SU-DHL-6 (cell line): Measurements from ENCODE around the gene ENOX1.

Experiments used
- H2AFZ ChIP-seq: fragments of 200-600 bp; sonication (generic); 2 replicates; pipeline ENCODE4 v1.6.1; 2014; ENCODE audit warnings: low read depth, mild to moderate bottlenecking, moderate library complexity, mixed read lengths, antibody characterized with exemption, low read length; ENCODE audit not compliant: severe bottlenecking
- H3F3A ChIP-seq: fragments of 200-600 bp; shearing (Covaris generic); 2 replicates; pipeline ENCODE4 v1.6.0; 2016; ENCODE audit warnings: antibody characterized with exemption, mild to moderate bottlenecking; ENCODE audit not compliant: insufficient read depth
- H3K27ac ChIP-seq: fragments of 200-600 bp; sonication (generic); 2 replicates; pipeline ENCODE4 v1.5.1; 2016; ENCODE audit warnings: low read depth, mild to moderate bottlenecking, low read length, moderate library complexity, mixed read lengths
- H3K27me3 ChIP-seq: fragments of 200-600 bp; sonication (generic), shearing (Covaris generic); 2 replicates; pipeline ENCODE4 v1.6.0; 2014; ENCODE audit warnings: mild to moderate bottlenecking, low read length
- H3K36me3 ChIP-seq: fragments of 200-600 bp; sonication (generic); 2 replicates; pipeline ENCODE4 v1.6.1; 2014; ENCODE audit warnings: mild to moderate bottlenecking, low read length, mixed read lengths
- H3K4me2 ChIP-seq: fragments of 300-600, 200-600 bp; shearing (Covaris generic), sonication (generic); 2 replicates; pipeline ENCODE4 v1.6.0; 2014; ENCODE audit warnings: low read length, low read depth, mild to moderate bottlenecking; ENCODE audit not compliant: poor library complexity, severe bottlenecking
- H3K4me3 ChIP-seq: fragments of 200-600 bp; sonication (generic); 2 replicates; pipeline ENCODE4 v1.5.1; 2014; ENCODE audit warnings: antibody characterized with exemption, low read length, mild to moderate bottlenecking, mixed read lengths; ENCODE audit not compliant: insufficient read depth, poor library complexity, severe bottlenecking
- H3K79me2 ChIP-seq: fragments of 200-600 bp; sonication (generic); 2 replicates; pipeline ENCODE4 v1.6.1; 2014; ENCODE audit warnings: mild to moderate bottlenecking, low read length, moderate library complexity; ENCODE audit not compliant: insufficient read depth
- H3K9ac ChIP-seq: fragments of 200-600 bp; sonication (generic); 2 replicates; pipeline ENCODE4 v1.7.0; 2014; ENCODE audit warnings: mild to moderate bottlenecking, low read length
- H3K9me2 ChIP-seq: fragments of 200-600 bp; sonication (generic); replicated peaks from 2 replicates; pipeline ENCODE4 v1.6.1; 2014; ENCODE audit warnings: low read length; ENCODE audit not compliant: insufficient read depth
- H3K9me3 ChIP-seq: fragments of 200-600 bp; sonication (generic); 2 replicates; pipeline ENCODE4 v1.6.1; 2014; ENCODE audit warnings: low read length, mixed read lengths; ENCODE audit not compliant: insufficient read depth
- H4K20me1 ChIP-seq: fragments of 200-600 bp; sonication (generic); 2 replicates; pipeline ENCODE4 v1.6.1; 2014; ENCODE audit warnings: low read depth, mild to moderate bottlenecking, antibody characterized with exemption, low read length, moderate library complexity, mixed read lengths
- CTCF ChIP-seq: fragments of 200-600 bp; sonication (generic); IDR thresholded peaks from one replicate; pipeline ENCODE4 v1.5.1; 2017; ENCODE audit warnings: antibody characterized with exemption, mild to moderate bottlenecking, low read length, moderate library complexity; ENCODE audit not compliant: insufficient read depth, poor library complexity, severe bottlenecking
- EZH2phosphoT487 ChIP-seq: fragments of 200-600 bp; sonication (generic), shearing (Covaris generic); conservative IDR thresholded peaks from 2 replicates; pipeline ENCODE4 v1.6.1; 2018; ENCODE audit warnings: mild to moderate bottlenecking, antibody characterized with exemption, low read length, moderate library complexity, mixed read lengths

ENOX1 gene

GRCh38 chr13:43294412-43294811 lies 492.4 kb downstream of the ENOX1 start:
- Histone ChIP-seq H4K20me1 (no peaks in the 10 kb centered on the region), H3K27me3 (no peaks in the 10 kb centered on the region), H2AFZ (no peak overlapping the region), H3K4me2 (no peak overlapping the region), H3K4me3 (no peak overlapping the region), H3K79me2 (no peaks in the 10 kb centered on the region), H3K9me3 (no peaks in the 10 kb centered on the region), H3K36me3 (no peaks in the 10 kb centered on the region), H3F3A (no peaks in the 10 kb centered on the region), H3K9me2 (no peaks in the 10 kb centered on the region), H3K9ac (no peak overlapping the region), H3K27ac (no peak overlapping the region)
- TF ChIP-seq EZH2phosphoT487 = no peak
- no peak for TF ChIP-seq CTCF

GRCh38 chr13:43293986-43294385 lies 492.8 kb downstream of the ENOX1 start:
- H3K9me3 ChIP-seq = no peaks in the 10 kb centered on the region
- H4K20me1 ChIP-seq = no peaks in the 10 kb centered on the region
- no peaks in the 10 kb centered on the region for H3F3A ChIP-seq
- no peak overlapping the region for H3K4me2 ChIP-seq
- no peaks in the 10 kb centered on the region for H3K79me2 ChIP-seq
- H2AFZ ChIP-seq = no peak overlapping the region
- no peaks in the 10 kb centered on the region for H3K9me2 ChIP-seq
- TF ChIP-seq CTCF = no peak
- no peak for TF ChIP-seq EZH2phosphoT487
- no peaks in the 10 kb centered on the region for H3K27me3 ChIP-seq
- H3K4me3 ChIP-seq = no peak overlapping the region
- no peak overlapping the region for H3K9ac ChIP-seq
- H3K27ac ChIP-seq = no peak overlapping the region
- no peaks in the 10 kb centered on the region for H3K36me3 ChIP-seq

DNA sequence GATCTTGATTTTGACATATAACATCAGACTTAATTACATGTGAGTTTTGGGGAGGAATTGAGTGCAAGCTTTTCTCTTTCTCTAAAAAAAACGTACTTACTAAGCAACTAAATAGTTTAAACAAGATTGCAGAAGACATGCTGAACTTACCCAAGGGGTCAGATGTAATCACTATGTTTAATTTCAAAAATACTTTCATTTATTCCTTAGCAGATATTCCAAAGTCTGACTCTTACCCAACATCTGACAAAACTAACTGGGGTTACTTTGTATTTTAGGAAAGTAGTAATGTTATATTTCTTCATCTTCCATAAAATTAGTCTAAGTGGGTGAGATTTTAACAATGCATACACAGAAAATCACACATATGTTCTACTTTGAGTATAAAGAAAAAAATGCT lies 493.2 kb downstream of the ENOX1 start:
- no peak overlapping the region for H2AFZ ChIP-seq
- H3K9me2 ChIP-seq = no peaks in the 10 kb centered on the region
- no peak overlapping the region for H3K9ac ChIP-seq
- H3K9me3 ChIP-seq = no peaks in the 10 kb centered on the region
- no peaks in the 10 kb centered on the region for H3K36me3 ChIP-seq
- no peak overlapping the region for H3K4me3 ChIP-seq
- H3K27ac ChIP-seq = no peak overlapping the region
- no peaks in the 10 kb centered on the region for H3K79me2 ChIP-seq
- TF ChIP-seq CTCF (no peak), EZH2phosphoT487 (no peak)
- no peaks in the 10 kb centered on the region for H3F3A ChIP-seq
- no peak overlapping the region for H3K4me2 ChIP-seq
- no peaks in the 10 kb centered on the region for H3K27me3 ChIP-seq
- H4K20me1 ChIP-seq = no peaks in the 10 kb centered on the region

DNA sequence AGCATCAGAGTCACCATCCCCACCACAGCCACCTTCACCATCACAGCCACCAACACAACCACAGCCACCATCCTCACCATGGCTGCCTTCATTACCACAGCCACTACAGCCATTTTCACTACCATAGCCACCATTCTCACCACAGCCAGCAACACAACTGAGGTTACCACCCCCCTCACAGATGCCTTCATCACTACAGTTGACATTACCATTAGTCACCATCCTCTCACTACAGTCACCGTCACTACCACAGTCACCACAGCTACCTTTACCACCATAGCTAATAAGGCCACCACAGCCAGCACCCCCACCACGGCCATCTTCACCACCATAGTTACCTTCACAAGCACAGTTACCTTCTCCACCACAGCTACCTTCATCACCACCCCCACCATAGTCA lies 493.8 kb downstream of the ENOX1 start:
- no peak overlapping the region for H3K9ac ChIP-seq
- no peak for TF ChIP-seq CTCF
- no peaks in the 10 kb centered on the region for H3K79me2 ChIP-seq
- H3K36me3 ChIP-seq = no peaks in the 10 kb centered on the region
- H3K4me2 ChIP-seq = no peak overlapping the region
- H3K9me3 ChIP-seq = no peaks in the 10 kb centered on the region
- H3K4me3 ChIP-seq = no peak overlapping the region
- no peaks in the 10 kb centered on the region for H4K20me1 ChIP-seq
- H3K27me3 ChIP-seq = no peaks in the 10 kb centered on the region
- no peaks in the 10 kb centered on the region for H3K9me2 ChIP-seq
- H3K27ac ChIP-seq = no peak overlapping the region
- H2AFZ ChIP-seq = no peak overlapping the region
- no peaks in the 10 kb centered on the region for H3F3A ChIP-seq
